Naive B cell (primary cell): Measurements from ENCODE around the gene CRTAP. TPM values are rescaled to one million over a fixed set of nuclear protein-coding genes. Genes with fewer than 3 reads are reported as not detected.
A peak's percentile ranks its signal among the peaks of the same experiment; 100 is the strongest.

Source experiments
- ATAC-seq, 2 donors: fragments of 150-1000 bp; cut with Tn5 transposase; 2 replicates each; pipeline ENCODE4 v1.10.0; 2021; ENCODE audit warnings: low read depth in 2 of 2, mild to moderate bottlenecking in 2 of 2, moderate library complexity in 2 of 2
- DNase-seq: peaks from one replicate; pipeline ENCODE4 v3.0.0; 2022
- H3K27ac Mint-ChIP-seq, 6 donors: one replicate each; pipeline ENCODE4 v1.8.0; 2020 to 2022; ENCODE audit warnings: mild to moderate bottlenecking in 6 of 6, mixed read lengths in 6 of 6, moderate library complexity in 5 of 6, inconsistent platforms in 2 of 6
- H3K27me3 Mint-ChIP-seq, 3 donors: one replicate each; pipeline ENCODE4 v1.8.0; 2021 to 2022; ENCODE audit warnings: mixed read lengths in 3 of 3, mild to moderate bottlenecking in 1 of 3
- H3K36me3 Mint-ChIP-seq, 2 donors: one replicate each; pipeline ENCODE4 v1.8.0; 2020 to 2022; ENCODE audit warnings: mixed read lengths in 2 of 2, inconsistent platforms in 1 of 2, mild to moderate bottlenecking in 1 of 2
- H3K4me1 Mint-ChIP-seq, 3 donors: one replicate each; pipeline ENCODE4 v1.8.0; 2020 to 2022; ENCODE audit warnings: mixed read lengths in 3 of 3, inconsistent platforms in 1 of 3, mild to moderate bottlenecking in 1 of 3, moderate library complexity in 1 of 3
- H3K4me3 Mint-ChIP-seq, 8 donors: one replicate each; pipeline ENCODE4 v1.8.0; 2020 to 2022; ENCODE audit warnings: mild to moderate bottlenecking in 8 of 8, mixed read lengths in 8 of 8, moderate library complexity in 8 of 8, inconsistent platforms in 2 of 8
- H3K9me3 Mint-ChIP-seq, 7 donors: one replicate each; pipeline ENCODE4 v1.8.0; 2020 to 2022; ENCODE audit warnings: mixed read lengths in 7 of 7, mild to moderate bottlenecking in 5 of 7, inconsistent platforms in 2 of 7, moderate library complexity in 1 of 7
- polyA plus RNA-seq, 6 donors: library from polyadenylated mRNA; unstranded; fragments of 300-500 nt; fragmentation: Illumina TruSeq; gene quantifications; one replicate each; pipeline ENCODE4 v1.2.3, GENCODE V29; 2021; ENCODE audit warnings: low read depth in 6 of 6

Gene CRTAP
- polyA plus RNA-seq, 6 donors from 2014 or later = 66.0 to 87.6 (median 75.1) TPM

- DNase-seq = no peak
- peaks cover 0 to 2% (median 0%) of the 10 kb centered on the region in 7 donors for H3K9me3 Mint-ChIP-seq
- no peaks in the 10 kb centered on the region for H3K27me3 Mint-ChIP-seq
- H3K4me3 Mint-ChIP-seq = peak overlapping the region in 3 of 8 donors; percentile 12 to 62 (median 25)
- peaks cover 5 to 15% of the 10 kb centered on the region in 2 donors for H3K36me3 Mint-ChIP-seq
- H3K27ac Mint-ChIP-seq = peak overlapping the region in 4 of 6 donors; percentile 70 to 88 (median 76)
- H3K4me1 Mint-ChIP-seq = peaks cover 69 to 90% (median 82%) of the 10 kb centered on the region in 3 donors
- ATAC-seq = no peak
These were observed 25.1 kb upstream of the CRTAP start for GRCh38 chr3:33088691-33089090.

DNA sequence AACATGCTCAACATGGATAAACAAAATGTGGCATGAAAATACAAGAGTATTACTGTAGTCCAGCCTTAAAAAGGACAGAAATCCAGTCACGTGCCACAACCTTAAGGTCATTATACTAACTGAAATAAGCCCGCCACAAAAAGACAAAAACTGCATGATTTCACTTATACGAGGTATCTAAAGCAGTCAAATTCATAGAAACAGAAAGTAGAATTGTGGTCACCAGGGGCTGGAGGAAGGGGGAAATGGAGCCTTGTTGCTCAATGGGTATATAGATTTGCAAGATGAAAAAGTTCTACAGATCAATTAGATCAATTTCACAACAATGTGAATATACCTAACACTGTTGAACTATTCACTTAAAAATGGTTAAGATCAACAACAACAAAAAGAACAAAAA, 24.3 kb upstream of the CRTAP start:
- peaks cover 63 to 90% (median 78%) of the 10 kb centered on the region in 3 donors for H3K4me1 Mint-ChIP-seq
- ATAC-seq (peak; percentile 95), DNase-seq (peak; percentile 57)
- peaks cover 5 to 17% of the 10 kb centered on the region in 2 donors for H3K36me3 Mint-ChIP-seq
- peak overlapping the region; percentile 2 to 88 (median 78) for H3K27ac Mint-ChIP-seq
- peak overlapping the region; percentile 25 to 63 (median 47) for H3K4me3 Mint-ChIP-seq
- H3K27me3 Mint-ChIP-seq = no peaks in the 10 kb centered on the region
- peaks cover 0 to 2% (median 0%) of the 10 kb centered on the region in 7 donors for H3K9me3 Mint-ChIP-seq

- no peak for DNase-seq
- H3K4me3 Mint-ChIP-seq = peak overlapping the region in 1 of 8 donors; percentile 27
- peak overlapping the region in 5 of 6 donors; percentile 42 to 82 (median 62) for H3K27ac Mint-ChIP-seq
- peaks cover 0 to 2% (median 0%) of the 10 kb centered on the region in 7 donors for H3K9me3 Mint-ChIP-seq
- no peak for ATAC-seq
- no peaks in the 10 kb centered on the region for H3K27me3 Mint-ChIP-seq
- H3K36me3 Mint-ChIP-seq = peaks cover 5 to 17% of the 10 kb centered on the region in 2 donors
- peaks cover 75 to 94% (median 83%) of the 10 kb centered on the region in 3 donors for H3K4me1 Mint-ChIP-seq
These were observed 22.1 kb upstream of the CRTAP start for GRCh38 chr3:33091746-33092145.

DNA sequence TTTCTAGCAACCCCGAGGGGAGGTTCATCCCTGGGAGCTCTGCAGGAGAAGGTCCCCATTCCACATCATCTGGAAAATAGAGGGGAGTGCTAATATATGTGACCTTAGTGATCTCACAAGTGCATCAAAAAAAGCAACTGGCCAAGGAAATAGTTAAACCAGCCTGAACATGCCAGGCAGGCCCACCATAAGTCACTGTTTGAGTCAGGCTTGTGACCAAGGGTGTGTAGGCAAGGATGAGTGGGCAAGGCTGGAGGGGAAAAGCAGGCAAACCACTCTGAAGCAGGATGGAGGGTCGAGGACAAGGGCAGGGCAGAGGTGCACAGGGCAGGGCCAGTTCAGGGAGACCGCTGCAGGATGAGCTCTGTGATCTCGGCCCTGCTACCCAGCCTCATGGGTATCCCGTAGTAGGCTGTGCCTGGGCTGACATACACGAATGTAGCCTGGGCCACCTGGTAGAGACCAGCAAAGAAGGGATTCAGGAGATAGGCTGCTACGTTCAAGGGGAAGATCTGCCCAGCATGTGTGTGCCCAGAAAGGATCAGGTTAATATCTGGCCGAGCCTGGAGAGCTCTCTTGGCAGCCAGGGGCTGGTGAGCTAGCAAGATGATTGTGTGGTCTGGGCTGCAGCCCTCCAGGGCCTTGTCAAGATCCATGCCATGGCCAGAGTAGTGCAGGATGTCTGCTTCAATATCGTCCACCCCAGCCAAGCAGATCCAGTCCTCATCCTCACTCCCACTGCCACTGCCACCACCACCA, 21.1 kb upstream of the CRTAP start:
- peaks cover 5 to 17% of the 10 kb centered on the region in 2 donors for H3K36me3 Mint-ChIP-seq
- H3K9me3 Mint-ChIP-seq = peaks cover 0 to 2% (median 0%) of the 10 kb centered on the region in 7 donors
- H3K4me3 Mint-ChIP-seq = peak overlapping the region in 4 of 8 donors; percentile 19 to 99 (median 62)

DNA sequence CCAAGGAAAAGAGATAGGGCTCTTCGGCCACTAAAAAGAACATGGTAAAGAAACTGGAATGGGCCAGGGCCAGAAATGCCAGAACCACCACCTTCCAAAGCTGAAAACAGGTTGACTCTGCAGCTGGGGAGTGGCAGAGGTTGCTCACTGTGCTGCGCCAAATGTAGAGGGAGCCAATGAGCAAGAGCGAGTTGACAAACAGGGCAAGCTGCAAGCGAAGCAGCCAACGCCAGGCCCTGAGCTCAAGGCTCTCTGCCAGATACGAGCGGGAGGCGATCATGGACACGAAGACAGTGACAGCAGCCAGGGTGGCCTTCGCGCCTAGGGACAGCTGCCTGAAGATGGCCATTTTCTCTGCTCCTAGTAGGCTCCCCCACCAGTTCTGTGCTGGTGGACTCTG, 20.0 kb upstream of the CRTAP start:
- peaks cover 5 to 17% of the 10 kb centered on the region in 2 donors for H3K36me3 Mint-ChIP-seq
- peaks cover 0 to 2% (median 0%) of the 10 kb centered on the region in 7 donors for H3K9me3 Mint-ChIP-seq
- DNase-seq (no peak), ATAC-seq (no peak)
- peak overlapping the region in 2 of 6 donors; percentile 51 to 65 for H3K27ac Mint-ChIP-seq
- peak overlapping the region in 4 of 8 donors; percentile 15 to 99 (median 38) for H3K4me3 Mint-ChIP-seq
- H3K4me1 Mint-ChIP-seq = peaks cover 56 to 80% (median 68%) of the 10 kb centered on the region in 3 donors
- no peaks in the 10 kb centered on the region for H3K27me3 Mint-ChIP-seq

More for the DNA sequence above, 21.1 kb upstream of the CRTAP start:
- Mint-ChIP-seq H3K4me1 (peaks cover 67 to 89% (median 75%) of the 10 kb centered on the region in 3 donors), H3K27ac (peak overlapping the region in 2 of 6 donors; percentile 42 to 71), H3K27me3 (no peaks in the 10 kb centered on the region)
- no peak for ATAC-seq
- no peak for DNase-seq

DNA sequence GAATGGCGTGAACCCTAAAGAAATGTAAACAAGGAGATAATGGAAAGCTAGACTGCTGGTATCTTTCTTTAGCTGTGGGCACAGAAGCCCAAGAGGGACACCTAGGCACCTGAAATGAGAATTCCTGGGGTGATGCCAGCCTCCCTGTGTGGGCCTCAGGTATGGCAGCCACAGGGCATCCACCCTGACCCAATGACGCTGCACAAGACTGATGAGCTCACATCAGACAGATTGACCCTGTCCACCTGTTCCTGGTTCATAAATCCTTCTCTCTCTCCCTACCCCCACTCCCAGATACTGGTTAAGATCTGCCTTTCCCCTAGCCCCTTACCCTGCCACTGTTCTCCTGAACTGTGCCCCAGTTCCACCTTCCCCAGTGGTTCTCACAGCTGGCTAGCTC, 18.4 kb upstream of the CRTAP start:
- ATAC-seq = no peak
- peak overlapping the region; percentile 93 to 100 (median 99) for H3K4me3 Mint-ChIP-seq
- H3K9me3 Mint-ChIP-seq = peaks cover 0 to 2% (median 0%) of the 10 kb centered on the region in 7 donors
- H3K36me3 Mint-ChIP-seq = peaks cover 5 to 17% of the 10 kb centered on the region in 2 donors
- no peak for DNase-seq
- H3K27me3 Mint-ChIP-seq = no peaks in the 10 kb centered on the region
- H3K27ac Mint-ChIP-seq = peak overlapping the region in 5 of 6 donors; percentile 29 to 97 (median 90)
- H3K4me1 Mint-ChIP-seq = peaks cover 40 to 65% (median 52%) of the 10 kb centered on the region in 3 donors

DNA sequence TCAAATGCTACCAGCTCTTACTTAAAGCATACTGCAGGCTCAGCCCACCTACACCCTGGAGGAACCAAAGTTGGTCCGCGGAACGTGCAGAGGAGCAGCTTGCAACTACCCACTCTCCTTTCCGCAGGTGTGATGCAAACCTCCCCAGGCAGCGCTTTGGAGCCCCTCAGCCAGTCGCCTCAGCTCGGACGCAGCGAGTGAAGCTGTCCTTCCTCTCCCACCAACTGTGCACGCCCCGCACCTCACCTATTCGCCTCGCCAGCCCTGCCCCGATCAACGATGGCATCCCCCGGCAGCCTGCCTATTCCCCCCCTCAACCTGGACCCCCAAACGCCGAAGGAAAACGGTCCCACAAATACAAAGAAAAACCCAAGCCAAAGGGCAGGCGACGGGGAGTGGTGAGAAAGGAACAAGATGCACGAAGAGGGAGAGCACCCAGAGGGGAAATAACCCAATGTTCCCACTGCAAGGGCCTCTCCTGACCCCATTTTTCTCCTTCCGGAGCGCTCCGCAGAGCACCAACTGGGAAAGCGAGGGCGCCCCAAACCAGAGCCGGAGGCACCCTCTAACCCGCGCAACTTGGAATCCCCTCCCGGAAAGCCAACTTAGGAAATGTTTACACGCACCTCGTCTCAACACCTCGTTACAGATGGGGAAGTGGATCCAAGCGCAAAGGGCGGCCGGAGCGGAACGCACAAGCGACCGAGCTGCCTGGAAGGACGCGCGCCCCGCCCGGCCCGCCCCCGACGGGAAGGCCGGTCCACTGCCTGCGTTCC, 17.5 kb upstream of the CRTAP start:
- H3K4me3 Mint-ChIP-seq = peak overlapping the region; percentile 93 to 100 (median 99)
- H3K36me3 Mint-ChIP-seq = peaks cover 5 to 17% of the 10 kb centered on the region in 2 donors
- peaks cover 34 to 56% (median 43%) of the 10 kb centered on the region in 3 donors for H3K4me1 Mint-ChIP-seq
- H3K9me3 Mint-ChIP-seq = peaks cover 0 to 2% (median 0%) of the 10 kb centered on the region in 7 donors
- ATAC-seq = peak; percentile 79
- peak overlapping the region; percentile 94 to 97 (median 96) for H3K27ac Mint-ChIP-seq
- H3K27me3 Mint-ChIP-seq = no peaks in the 10 kb centered on the region
- DNase-seq = peak; percentile 73

DNA sequence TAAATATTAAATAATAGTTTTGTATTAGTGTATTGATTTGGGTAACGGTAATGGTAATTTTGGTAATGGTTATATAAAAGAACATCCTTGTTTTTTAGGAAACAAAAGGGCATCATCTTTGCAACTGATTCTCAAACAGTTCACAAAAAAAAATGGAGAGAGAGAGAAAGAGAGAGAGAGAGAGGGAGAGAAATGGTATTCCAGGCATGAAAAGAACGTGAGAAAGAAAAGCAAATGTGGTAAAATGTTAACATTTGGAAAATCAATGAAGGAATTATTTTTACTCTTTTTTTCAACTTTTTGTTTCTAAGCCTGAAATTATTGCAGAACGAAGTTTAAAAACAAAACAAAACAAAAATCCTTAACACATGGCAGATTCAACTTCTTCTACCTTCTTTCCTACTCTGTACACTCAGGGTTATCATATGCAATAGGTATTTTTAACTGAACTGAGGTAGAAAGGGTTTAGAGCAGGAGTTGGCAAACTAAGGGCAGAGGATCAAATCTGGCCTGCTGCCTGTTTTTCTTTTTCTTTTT, 14.6 kb upstream of the CRTAP start:
- DNase-seq (no peak), ATAC-seq (no peak)
- Mint-ChIP-seq H3K27ac (no peak overlapping the region), H3K4me1 (peaks cover 12 to 28% (median 19%) of the 10 kb centered on the region in 3 donors), H3K27me3 (no peaks in the 10 kb centered on the region), H3K9me3 (no peaks in the 10 kb centered on the region), H3K36me3 (no peaks in the 10 kb centered on the region), H3K4me3 (no peak overlapping the region)

DNA sequence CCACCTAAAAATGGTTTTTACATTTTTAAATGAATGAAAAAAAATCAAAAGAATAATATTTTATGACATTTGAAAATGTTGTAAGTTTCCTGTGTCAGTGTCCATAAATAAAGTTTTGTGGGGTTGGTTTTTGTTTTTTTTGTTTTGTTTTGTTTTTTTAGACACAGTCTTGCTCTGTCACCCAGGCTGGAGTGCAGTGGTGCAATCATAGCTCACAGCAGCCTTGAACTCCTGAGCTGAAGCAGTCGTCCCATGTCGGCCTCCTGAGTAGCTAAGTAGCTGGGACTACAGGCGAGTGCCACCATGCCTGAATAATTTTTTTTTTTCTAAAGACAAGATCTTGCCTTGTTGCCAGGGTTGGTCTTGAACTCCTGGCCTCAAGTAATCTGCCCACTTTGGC, 14.1 kb upstream of the CRTAP start:
- H3K36me3 Mint-ChIP-seq = no peaks in the 10 kb centered on the region
- no peak for ATAC-seq
- DNase-seq = no peak
- H3K4me1 Mint-ChIP-seq = peaks cover 12 to 26% (median 19%) of the 10 kb centered on the region in 3 donors
- no peaks in the 10 kb centered on the region for H3K27me3 Mint-ChIP-seq
- H3K4me3 Mint-ChIP-seq = peak overlapping the region in 2 of 8 donors; percentile 10 to 45
- H3K27ac Mint-ChIP-seq = no peak overlapping the region
- H3K9me3 Mint-ChIP-seq = no peaks in the 10 kb centered on the region

- H3K36me3 Mint-ChIP-seq = no peaks in the 10 kb centered on the region
- H3K27me3 Mint-ChIP-seq = no peaks in the 10 kb centered on the region
- H3K4me1 Mint-ChIP-seq = peaks cover 12 to 21% (median 19%) of the 10 kb centered on the region in 3 donors
- ATAC-seq (no peak), DNase-seq (no peak)
- H3K9me3 Mint-ChIP-seq = no peaks in the 10 kb centered on the region
- H3K27ac Mint-ChIP-seq = peak overlapping the region in 1 of 6 donors; percentile 21
- H3K4me3 Mint-ChIP-seq = peak overlapping the region in 2 of 8 donors; percentile 15 to 45
These were observed 13.6 kb upstream of the CRTAP start for GRCh38 chr3:33100229-33100628.

DNA sequence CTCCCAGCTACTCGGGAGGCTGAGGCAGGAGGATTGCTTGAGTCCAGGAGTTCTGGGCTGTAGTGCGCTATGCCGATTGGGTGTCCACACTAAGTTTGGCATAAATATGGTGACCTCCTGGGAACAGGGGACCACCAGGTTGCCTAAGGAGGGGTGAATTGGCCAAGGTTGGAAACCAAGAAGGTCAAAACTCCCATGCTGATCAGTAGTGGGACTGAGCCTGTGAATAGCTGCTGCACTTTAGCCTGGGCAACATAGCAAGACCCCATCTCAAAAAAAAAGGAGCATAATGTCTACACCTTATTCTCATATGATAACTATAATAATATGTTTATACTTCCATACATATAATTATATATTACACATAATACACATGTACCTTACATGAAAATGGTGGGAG, 10.8 kb upstream of the CRTAP start:
- H3K9me3 Mint-ChIP-seq = peaks cover 1 to 9% (median 5%) of the 10 kb centered on the region in 7 donors
- no peak overlapping the region for H3K4me3 Mint-ChIP-seq
- peaks cover 15 to 19% (median 16%) of the 10 kb centered on the region in 3 donors for H3K4me1 Mint-ChIP-seq
- H3K36me3 Mint-ChIP-seq = no peaks in the 10 kb centered on the region
- DNase-seq (no peak), ATAC-seq (no peak)
- no peaks in the 10 kb centered on the region for H3K27me3 Mint-ChIP-seq
- no peak overlapping the region for H3K27ac Mint-ChIP-seq

GRCh38 chr3:33103480-33103879, 10.3 kb upstream of the CRTAP start:
- DNase-seq (no peak), ATAC-seq (no peak)
- H3K27ac Mint-ChIP-seq = no peak overlapping the region
- H3K9me3 Mint-ChIP-seq = peaks cover 1 to 9% (median 5%) of the 10 kb centered on the region in 7 donors
- H3K4me1 Mint-ChIP-seq = peaks cover 15 to 24% (median 15%) of the 10 kb centered on the region in 3 donors
- H3K36me3 Mint-ChIP-seq = no peaks in the 10 kb centered on the region
- no peaks in the 10 kb centered on the region for H3K27me3 Mint-ChIP-seq
- no peak overlapping the region for H3K4me3 Mint-ChIP-seq

DNA sequence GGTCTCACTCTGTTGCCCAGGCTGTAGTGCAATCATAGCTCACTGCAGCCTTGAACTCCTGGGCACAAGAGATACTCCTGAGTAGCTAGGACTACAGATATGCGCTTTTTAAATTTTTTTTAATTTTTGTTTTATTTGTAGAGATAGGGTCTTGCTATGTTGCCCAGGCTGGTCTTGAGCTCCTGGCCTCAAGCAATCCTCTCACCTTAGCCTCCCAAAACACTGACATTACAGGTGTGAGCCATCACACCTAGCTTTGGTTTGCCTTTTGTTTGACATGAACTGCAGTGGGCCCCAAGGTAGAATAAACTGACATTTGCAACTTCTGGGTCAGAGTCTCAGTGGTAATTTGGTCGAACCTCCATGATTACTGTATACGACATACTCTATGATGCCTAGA, 9.0 kb upstream of the CRTAP start:
- DNase-seq (no peak), ATAC-seq (no peak)
- H3K9me3 Mint-ChIP-seq = peaks cover 1 to 9% (median 5%) of the 10 kb centered on the region in 7 donors
- no peak overlapping the region for H3K4me3 Mint-ChIP-seq
- no peaks in the 10 kb centered on the region for H3K27me3 Mint-ChIP-seq
- no peaks in the 10 kb centered on the region for H3K36me3 Mint-ChIP-seq
- H3K27ac Mint-ChIP-seq = peak overlapping the region in 1 of 6 donors; percentile 63
- H3K4me1 Mint-ChIP-seq = peaks cover 19 to 33% (median 21%) of the 10 kb centered on the region in 3 donors
